Fibroblast of lung (primary cell): ENCODE data around the gene PDXK.

Experiments
- EZH2 ChIP-seq: IDR thresholded peaks from 2 replicates; pipeline ENCODE4 v1.5.1; 2012; ENCODE audit warnings: low read length, control low read depth, mild to moderate bottlenecking; ENCODE audit errors: missing control alignments
- TF ChIP-seq, protein P1 (sequence below), 2 donors: IDR thresholded peaks in 1 of 2; conservative IDR thresholded peaks in 1 of 2; 1 replicate in 1 of 2; 2 replicates in 1 of 2; pipeline ENCODE4 v1.5.1; 2011 to 2012; ENCODE audit warnings: low read length in 2 of 2, control low read depth in 1 of 2, inconsistent platforms in 1 of 2, low read depth in 1 of 2, mild to moderate bottlenecking in 1 of 2

DNA sequence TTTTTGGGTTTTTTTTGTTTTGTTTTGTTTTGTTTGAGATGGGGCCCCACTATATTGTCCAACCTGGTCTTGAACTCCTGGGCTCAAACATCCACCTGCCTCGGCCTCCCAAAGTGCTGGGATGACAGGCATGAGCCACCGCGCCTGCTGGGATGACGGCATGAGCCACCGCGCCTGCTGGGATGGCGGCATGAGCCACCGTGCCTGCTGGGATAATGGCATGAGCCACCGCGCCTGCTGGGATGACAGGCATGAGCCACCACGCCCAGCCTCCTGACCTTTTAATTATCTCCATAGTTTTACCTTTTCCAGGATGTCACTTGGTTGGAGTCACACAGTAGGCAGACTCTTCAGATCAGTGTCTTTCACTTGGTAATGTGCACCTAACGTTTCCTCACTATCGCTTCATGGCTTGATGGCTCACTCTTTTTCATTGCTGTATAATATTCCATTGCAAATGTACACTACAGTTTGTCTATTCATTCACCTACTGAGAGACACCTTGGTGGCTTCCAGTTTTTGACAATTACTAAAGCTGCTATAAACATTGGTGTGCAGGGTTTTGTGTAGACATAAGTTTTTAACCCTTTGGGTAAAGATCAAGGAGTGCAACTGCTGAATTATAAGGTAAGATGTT, 10.1 kb upstream of the PDXK start:
- TF ChIP-seq, protein P1, sequence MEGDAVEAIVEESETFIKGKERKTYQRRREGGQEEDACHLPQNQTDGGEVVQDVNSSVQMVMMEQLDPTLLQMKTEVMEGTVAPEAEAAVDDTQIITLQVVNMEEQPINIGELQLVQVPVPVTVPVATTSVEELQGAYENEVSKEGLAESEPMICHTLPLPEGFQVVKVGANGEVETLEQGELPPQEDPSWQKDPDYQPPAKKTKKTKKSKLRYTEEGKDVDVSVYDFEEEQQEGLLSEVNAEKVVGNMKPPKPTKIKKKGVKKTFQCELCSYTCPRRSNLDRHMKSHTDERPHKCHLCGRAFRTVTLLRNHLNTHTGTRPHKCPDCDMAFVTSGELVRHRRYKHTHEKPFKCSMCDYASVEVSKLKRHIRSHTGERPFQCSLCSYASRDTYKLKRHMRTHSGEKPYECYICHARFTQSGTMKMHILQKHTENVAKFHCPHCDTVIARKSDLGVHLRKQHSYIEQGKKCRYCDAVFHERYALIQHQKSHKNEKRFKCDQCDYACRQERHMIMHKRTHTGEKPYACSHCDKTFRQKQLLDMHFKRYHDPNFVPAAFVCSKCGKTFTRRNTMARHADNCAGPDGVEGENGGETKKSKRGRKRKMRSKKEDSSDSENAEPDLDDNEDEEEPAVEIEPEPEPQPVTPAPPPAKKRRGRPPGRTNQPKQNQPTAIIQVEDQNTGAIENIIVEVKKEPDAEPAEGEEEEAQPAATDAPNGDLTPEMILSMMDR (conservative IDR thresholded peaks at IDR 0.05 in 1 of 2, IDR thresholded peaks at IDR 0.05 in 1 of 2; ENCODE audit: low read depth in 1 of 2, low read length in 2 of 2) = no peak
- no peak for TF ChIP-seq EZH2
